Neural progenitor cell (in vitro differentiated cells): ENCODE measurements around the gene ZNF266.

Experiments
- CTCF ChIP-seq: fragments of 200-600 bp; sonication (generic); IDR thresholded peaks from 2 replicates; pipeline ENCODE4 v1.5.1; 2017; ENCODE audit warnings: antibody characterized with exemption, mild to moderate bottlenecking
- EZH2 ChIP-seq: fragments of 200-600 bp; sonication (generic); IDR thresholded peaks from 2 replicates; pipeline ENCODE4 v1.6.1; 2017; ENCODE audit warnings: antibody characterized with exemption, mild to moderate bottlenecking, moderate library complexity
- EZH2phosphoT487 ChIP-seq: fragments of 200-600 bp; sonication (generic); IDR thresholded peaks from 2 replicates; pipeline ENCODE4 v1.6.1; 2017; ENCODE audit warnings: antibody characterized with exemption

- TF ChIP-seq CTCF, result no peak
- no peak for TF ChIP-seq EZH2
- TF ChIP-seq EZH2phosphoT487, result no peak
Measured at GRCh38 chr19:9407827-9408226, 27.5 kb downstream of the ZNF266 start.
